Measurements from ENCODE around the gene COL24A1.

GRCh38 chr1:86085741-86086409, 70.7 kb downstream of the COL24A1 start:
- no peak for TF ChIP-seq CTCF (conservative IDR thresholded peaks at IDR 0.05; ENCODE audit: low read depth, low read length)
- TF ChIP-seq EZH2 (IDR thresholded peaks at IDR 0.05; ENCODE audit: borderline replicate concordance, low read depth, low read length, poor library complexity, severe bottlenecking): no peak

Measured in A673 (cell line).